IMR-90 (cell line): ENCODE data around the gene GRAP.

Experiments used
- CTCF ChIP-seq: conservative IDR thresholded peaks from 2 replicates; pipeline ENCODE4 v1.5.1; 2012; ENCODE audit warnings: mild to moderate bottlenecking, low read depth, low read length, improper control_type of control experiment
- MAFK ChIP-seq: IDR thresholded peaks from 2 replicates; pipeline ENCODE4 v1.6.1; 2012; ENCODE audit warnings: low read depth, low read length, improper control_type of control experiment
- MAZ ChIP-seq: IDR thresholded peaks from 2 replicates; pipeline ENCODE4 v1.6.1; 2012; ENCODE audit warnings: low read depth, mild to moderate bottlenecking, low read length, improper control_type of control experiment, moderate library complexity, borderline replicate concordance
- MXI1 ChIP-seq: IDR thresholded peaks from 2 replicates; pipeline ENCODE4 v1.6.1; 2012; ENCODE audit warnings: low read depth, mild to moderate bottlenecking, low read length, moderate library complexity, borderline replicate concordance
- POLR2A ChIP-seq: IDR thresholded peaks from 2 replicates; pipeline ENCODE4 v1.6.1; 2012; ENCODE audit warnings: mild to moderate bottlenecking, low read depth, low read length
- RAD21 ChIP-seq: IDR thresholded peaks from 2 replicates; pipeline ENCODE4 v1.6.1; 2012; ENCODE audit warnings: low read length, improper control_type of control experiment
- RCOR1 ChIP-seq: IDR thresholded peaks from 2 replicates; pipeline ENCODE4 v1.6.1; 2012; ENCODE audit warnings: mild to moderate bottlenecking, low read length, improper control_type of control experiment; ENCODE audit not compliant: insufficient replicate concordance
- RFX5 ChIP-seq: IDR thresholded peaks from 2 replicates; pipeline ENCODE4 v1.8.0; 2012; ENCODE audit warnings: low read depth, mild to moderate bottlenecking, low read length, moderate library complexity
- SMC3 ChIP-seq: fragments of 150-350 bp; IDR thresholded peaks from 2 replicates; pipeline ENCODE4 v1.6.1; 2016; ENCODE audit warnings: low read depth, mild to moderate bottlenecking, antibody characterized with exemption, low read length, moderate library complexity
- TF ChIP-seq, protein P1 (sequence below): fragments of 150-350 bp; IDR thresholded peaks from 2 replicates; pipeline ENCODE4 v1.6.1; 2017; ENCODE audit warnings: mild to moderate bottlenecking, antibody characterized with exemption, low read length, low read depth

- TF ChIP-seq CTCF (no peak), MAFK (no peak), SMC3 (no peak), POLR2A (no peak), RCOR1 (no peak), MXI1 (no peak), RFX5 (no peak), MAZ (no peak), RAD21 (no peak)
- TF ChIP-seq, protein P1, sequence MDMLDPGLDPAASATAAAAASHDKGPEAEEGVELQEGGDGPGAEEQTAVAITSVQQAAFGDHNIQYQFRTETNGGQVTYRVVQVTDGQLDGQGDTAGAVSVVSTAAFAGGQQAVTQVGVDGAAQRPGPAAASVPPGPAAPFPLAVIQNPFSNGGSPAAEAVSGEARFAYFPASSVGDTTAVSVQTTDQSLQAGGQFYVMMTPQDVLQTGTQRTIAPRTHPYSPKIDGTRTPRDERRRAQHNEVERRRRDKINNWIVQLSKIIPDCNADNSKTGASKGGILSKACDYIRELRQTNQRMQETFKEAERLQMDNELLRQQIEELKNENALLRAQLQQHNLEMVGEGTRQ = no peak
Observed at GRCh38 chr17:19017804-19018599, 28.8 kb downstream of the GRAP start.
